Transverse colon (tissue), 4 donors: ENCODE measurements around the gene IL12B. TPM values are rescaled to one million over a fixed set of nuclear protein-coding genes. Genes with fewer than 3 reads are reported as not detected.

Source experiments
- DNase-seq: peaks from one replicate; pipeline ENCODE4 v3.0.0-alpha.2; 2019
- H3K27ac ChIP-seq, 4 donors: fragments of 200-600 bp; sonication (generic); 2 replicates each; pipeline ENCODE4 v1.5.1; 2016 to 2018; ENCODE audit warnings: inconsistent platforms in 4 of 4
- H3K27me3 ChIP-seq: fragments of 200-600 bp; sonication (generic); 2 replicates; pipeline ENCODE4 v1.5.1; 2017; ENCODE audit warnings: inconsistent platforms
- H3K36me3 ChIP-seq, 4 donors: fragments of 200-600 bp; sonication (generic); 2 replicates each; pipeline ENCODE4 v1.5.1; 2017 to 2019; ENCODE audit warnings: inconsistent platforms in 4 of 4
- H3K4me1 ChIP-seq, 4 donors: fragments of 200-600 bp; sonication (generic); 2 replicates each; pipeline ENCODE4 v1.5.1; 2017 to 2020; ENCODE audit warnings: inconsistent platforms in 4 of 4
- H3K4me3 ChIP-seq, 4 donors: fragments of 200-600 bp; sonication (generic); 1 replicate in 1 of 4; 2 replicates in 3 of 4; pipeline versions ENCODE4 v1.5.1 to v1.6.1; 2017 to 2019; ENCODE audit warnings: inconsistent platforms in 4 of 4
- H3K9me3 ChIP-seq, 2 donors: fragments of 200-600 bp; sonication (generic); 2 replicates each; pipeline ENCODE4 v1.5.1; 2017 to 2019; ENCODE audit warnings: inconsistent platforms in 2 of 2
- CTCF ChIP-seq, 5 experiments: fragments of 200-600 bp in 3 of 5; fragments of 450-650 bp in 2 of 5; sonication (generic) in 3 of 5; IDR thresholded peaks; 1 replicate in 2 of 5; 2 replicates in 3 of 5; pipeline ENCODE4 v1.5.1; 2016 to 2017; ENCODE audit warnings: antibody characterized with exemption in 5 of 5, inconsistent platforms in 3 of 5, mild to moderate bottlenecking in 2 of 5, moderate library complexity in 1 of 5
- EP300 ChIP-seq: sonication (generic); formaldehyde crosslinking; IDR thresholded peaks from one replicate; pipeline ENCODE4 v1.6.1; 2017; ENCODE audit warnings: antibody characterized with exemption, low read depth
- POLR2A ChIP-seq: fragments of 450-650 bp; IDR thresholded peaks from one replicate; pipeline ENCODE4 v1.6.1; 2016; ENCODE audit warnings: antibody characterized with exemption, mild to moderate bottlenecking, moderate library complexity
- POLR2AphosphoS5 ChIP-seq, 3 donors: sonication (generic); formaldehyde crosslinking; IDR thresholded peaks; one replicate each; pipeline ENCODE4 v1.6.1; 2016; ENCODE audit warnings: antibody characterized with exemption in 3 of 3
- WGBS, 2 donors: methylation state at CpG; one replicate each; pipeline ENCODE4 v1.1.5; 2018; ENCODE audit warnings: low coverage in 1 of 2; 5-methylcytosine and 5-hydroxymethylcytosine counted together
- in situ Hi-C, 4 donors: fragments of 200-750 bp; cut with MboI; loops; one replicate each; pipeline versions ENCODE4 v1.15.0 to v1.15.1; 2017; ENCODE audit warnings: low sequenced_read_pairs in 3 of 4, low pct_ligation_motif_present in 1 of 4, low pct_unique_long_range_greater_than_20kb in 1 of 4
- intact Hi-C: fragments of 100-400 bp; cut with DNase I; formaldehyde crosslinking; loops from one replicate; pipeline ENCODE4 v1.15.1; 2023; ENCODE audit warnings: low total_unique reads
- total RNA-seq, 4 donors: library from RNA; depleted of rRNA; stranded (reverse); fragments of >200 nt; gene quantifications; one replicate each; pipeline ENCODE4 v1.1.0, GENCODE V29; 2016

Gene IL12B
- total RNA-seq, 4 donors from 2014 or later = not detected

GRCh38 chr5:159331093-159331973 is 1.0 kb upstream of the IL12B start:
- Histone ChIP-seq H3K36me3 (no peaks in the 10 kb centered on the region), H3K4me3 (peak overlapping the region; percentile 1 to 44 (median 28)), H3K27me3 (peaks cover 21% of the 10 kb centered on the region), H3K27ac (no peak overlapping the region), H3K9me3 (no peaks in the 10 kb centered on the region), H3K4me1 (peaks cover 0 to 8% (median 2%) of the 10 kb centered on the region in 4 donors)
- in situ Hi-C loops = no loop called here
- peak; percentile 77 for DNase-seq
- 5% methylated on average over 50 of the region's 50 CpGs; no CpG with 5 or more reads in 1 of the 2 donors for WGBS, 2 donors
- TF ChIP-seq CTCF (IDR thresholded peaks at IDR 0.05) (peak; percentile 52 to 75 (median 70)), POLR2A (no peak)
- intact Hi-C loops = no loop called here

- H3K4me1 ChIP-seq = no peaks in the 10 kb centered on the region
- H3K27ac ChIP-seq = no peak overlapping the region
- in situ Hi-C loops (loop anchor here in 1 of 4 donors (25.0 kb wide), 1 partner anchor 662 kb away; no protein-coding TSS in a partner anchor), intact Hi-C loops (no loop called here)
- 60 to 85% methylated on average over 2 to 4 of the region's 4 CpGs for WGBS, 2 donors
- no peak for DNase-seq
- TF ChIP-seq POLR2AphosphoS5 (IDR thresholded peaks at IDR 0.05) (no peak), EP300 (no peak), POLR2A (no peak), CTCF (IDR thresholded peaks at IDR 0.05) (no peak)
- no peaks in the 10 kb centered on the region for H3K36me3 ChIP-seq
- H3K4me3 ChIP-seq = no peak overlapping the region
- H3K27me3 ChIP-seq = peaks cover 14% of the 10 kb centered on the region
- H3K9me3 ChIP-seq = no peaks in the 10 kb centered on the region
These were observed 5.3 kb downstream of the IL12B start for GRCh38 chr5:159324986-159325385.

- peaks cover 7% of the 10 kb centered on the region for H3K27me3 ChIP-seq
- in situ Hi-C loops = loop anchor here in 1 of 4 donors (25.0 kb wide), 1 partner anchor 663 kb away; no protein-coding TSS in a partner anchor
- H3K4me3 ChIP-seq = no peak overlapping the region
- no peaks in the 10 kb centered on the region for H3K4me1 ChIP-seq
- intact Hi-C loops = no loop called here
- DNase-seq = no peak
- WGBS, 2 donors = 89% methylated on average over 3 of the region's 3 CpGs; no CpG with 5 or more reads in 1 of the 2 donors
- TF ChIP-seq EP300 (no peak), CTCF (IDR thresholded peaks at IDR 0.05) (no peak), POLR2AphosphoS5 (IDR thresholded peaks at IDR 0.05) (no peak), POLR2A (no peak)
- H3K36me3 ChIP-seq = no peaks in the 10 kb centered on the region
- H3K9me3 ChIP-seq = no peaks in the 10 kb centered on the region
- no peak overlapping the region for H3K27ac ChIP-seq
These were observed 6.1 kb downstream of the IL12B start for GRCh38 chr5:159324102-159324755.

- DNase-seq = no peak
- no peak overlapping the region for H3K27ac ChIP-seq
- TF ChIP-seq POLR2A = no peak
- no peak for TF ChIP-seq EP300
- TF ChIP-seq POLR2AphosphoS5 (IDR thresholded peaks at IDR 0.05) = no peak
- no peak for TF ChIP-seq CTCF (IDR thresholded peaks at IDR 0.05)
- WGBS, 2 donors = 80 to 82% methylated on average over 6 of the region's 6 CpGs
- no peaks in the 10 kb centered on the region for H3K4me1 ChIP-seq
- no peaks in the 10 kb centered on the region for H3K27me3 ChIP-seq
- intact Hi-C loops = no loop called here
- H3K36me3 ChIP-seq = no peaks in the 10 kb centered on the region
- H3K9me3 ChIP-seq = no peaks in the 10 kb centered on the region
- in situ Hi-C loops = loop anchor here in 1 of 4 donors (25.0 kb wide), 1 partner anchor 665 kb away; no protein-coding TSS in a partner anchor
- H3K4me3 ChIP-seq = no peak overlapping the region
These were observed 8.1 kb downstream of the IL12B start for GRCh38 chr5:159322180-159322579.
